IMR-90 (cell line): ENCODE measurements around the gene ATP9B. TPM values are rescaled to one million over a fixed set of nuclear protein-coding genes. Genes with fewer than 3 reads are reported as not detected.

Experiments used
- ATAC-seq: fragments of 200-7000 bp; cut with Tn5 transposase; 2 replicates; pipeline ENCODE4 v1.9.1; 2020; ENCODE audit warnings: low read depth, mild to moderate bottlenecking, moderate library complexity
- BruUV-seq: library from RNA; stranded (reverse); fragments of 400-500 nt; replicated peaks from 2 replicates; lab custom pipeline; 2021; lab: Mats Ljungman, UMichigan
- CTCF ChIA-PET: fragments of 300-600 bp; formaldehyde crosslinking; extraction: SDS; loops from one replicate; lab custom pipeline; 2021; ENCODE audit warnings: antibody characterized with exemption; lab: Yijun Ruan, JAX
- POLR2A ChIA-PET: fragments of 300-600 bp; sonication (Branson Sonifier 250); formaldehyde crosslinking; loops from one replicate; lab custom pipeline; 2022; ENCODE audit warnings: antibody characterized with exemption; ENCODE audit not compliant: unreplicated experiment; lab: Charles Lee
- DNase-seq: peaks from one replicate; pipeline ENCODE4 v3.0.0; 2013
- H2AFZ ChIP-seq: replicated peaks from 2 replicates; pipeline ENCODE3; 2013; ENCODE audit warnings: low read length, mild to moderate bottlenecking; ENCODE audit not compliant: poor library complexity
- H2AK5ac ChIP-seq: 2 replicates; pipeline ENCODE4 v1.6.1; 2013; ENCODE audit warnings: low read depth, low read length, inconsistent platforms
- H2AK9ac ChIP-seq: replicated peaks from 2 replicates; pipeline ENCODE3; 2013; ENCODE audit warnings: mild to moderate bottlenecking, low read depth, low read length, moderate library complexity; ENCODE audit not compliant: poor library complexity
- H2BK120ac ChIP-seq: 2 replicates; pipeline ENCODE4 v1.6.1; 2013; ENCODE audit warnings: low read depth, low read length, inconsistent platforms
- H2BK15ac ChIP-seq: 3 replicates; pipeline ENCODE4 v1.6.1; 2013; ENCODE audit warnings: low read depth, low read length, inconsistent platforms
- H2BK20ac ChIP-seq: 2 replicates; pipeline ENCODE4 v1.6.1; 2013; ENCODE audit warnings: low read depth, mild to moderate bottlenecking, inconsistent platforms, low read length, moderate library complexity
- H2BK5ac ChIP-seq: 2 replicates; pipeline ENCODE4 v1.6.1; 2013; ENCODE audit warnings: mild to moderate bottlenecking, low read depth, low read length, inconsistent platforms; ENCODE audit not compliant: poor library complexity, severe bottlenecking
- H3K14ac ChIP-seq: replicated peaks from 2 replicates; pipeline ENCODE4 v1.6.1; 2013; ENCODE audit warnings: low read depth, low read length, inconsistent platforms
- H3K18ac ChIP-seq: 2 replicates; pipeline ENCODE4 v1.6.1; 2013; ENCODE audit warnings: low read depth, low read length, control low read depth
- H3K23ac ChIP-seq: 2 replicates; pipeline ENCODE4 v1.6.1; 2013; ENCODE audit warnings: low read depth, low read length, inconsistent platforms
- H3K27ac ChIP-seq: 2 replicates; pipeline ENCODE4 v1.5.1; 2013; ENCODE audit warnings: mild to moderate bottlenecking, control low read depth, low read length; ENCODE audit not compliant: insufficient read depth
- H3K27me3 ChIP-seq: 2 replicates; pipeline ENCODE4 v1.6.1; 2013; ENCODE audit warnings: low read length; ENCODE audit not compliant: control insufficient read depth, insufficient read depth
- H3K36me3 ChIP-seq: 2 replicates; pipeline ENCODE4 v1.6.1; 2013; ENCODE audit warnings: low read length, mixed read lengths; ENCODE audit not compliant: control insufficient read depth, insufficient read depth
- H3K4ac ChIP-seq: 2 replicates; pipeline ENCODE4 v1.6.1; 2013; ENCODE audit warnings: low read depth, low read length, inconsistent platforms
- H3K4me1 ChIP-seq: 2 replicates; pipeline ENCODE4 v1.6.1; 2013; ENCODE audit warnings: low read length, mixed read lengths; ENCODE audit not compliant: control insufficient read depth, insufficient read depth
- H3K4me2 ChIP-seq: 2 replicates; pipeline ENCODE4 v1.6.1; 2013; ENCODE audit warnings: low read depth, mild to moderate bottlenecking, control low read depth, low read length, moderate library complexity
- H3K4me3 ChIP-seq: 2 replicates; pipeline ENCODE4 v1.5.1; 2013; ENCODE audit warnings: low read depth, mild to moderate bottlenecking, control low read depth, low read length, moderate library complexity; ENCODE audit not compliant: insufficient read depth
- H3K56ac ChIP-seq: 2 replicates; pipeline ENCODE4 v1.6.1; 2013; ENCODE audit warnings: low read length, inconsistent platforms; ENCODE audit not compliant: insufficient read depth; ENCODE audit errors: extremely low read depth
- H3K79me1 ChIP-seq, 2 experiments: 2 replicates each; pipeline ENCODE4 v1.6.1; 2013; ENCODE audit warnings: low read length in 2 of 2, inconsistent platforms in 1 of 2, low read depth in 1 of 2
- H3K9ac ChIP-seq: 2 replicates; pipeline ENCODE4 v1.6.1; 2013; ENCODE audit warnings: low read depth, low read length, control low read depth
- H3K9me1 ChIP-seq: 2 replicates; pipeline ENCODE4 v1.6.1; 2013; ENCODE audit warnings: low read length, inconsistent platforms; ENCODE audit not compliant: insufficient read depth
- H3K9me3 ChIP-seq: 2 replicates; pipeline ENCODE4 v1.6.1; 2013; ENCODE audit warnings: low read length; ENCODE audit not compliant: control insufficient read depth, insufficient read depth
- H4K20me1 ChIP-seq: 2 replicates; pipeline ENCODE4 v1.6.1; 2013; ENCODE audit warnings: low read length, inconsistent platforms; ENCODE audit not compliant: insufficient read depth
- H4K5ac ChIP-seq: 2 replicates; pipeline ENCODE4 v1.6.1; 2013; ENCODE audit warnings: mild to moderate bottlenecking, low read depth, low read length, control low read depth
- H4K8ac ChIP-seq, 2 experiments: 2 replicates each; pipeline ENCODE4 v1.6.1; 2013; ENCODE audit warnings: low read depth in 2 of 2, low read length in 2 of 2, control low read depth in 1 of 2, inconsistent platforms in 1 of 2
- H4K91ac ChIP-seq: 2 replicates; pipeline ENCODE4 v1.6.1; 2013; ENCODE audit warnings: low read depth, low read length, inconsistent platforms; ENCODE audit not compliant: insufficient read depth
- BHLHE40 ChIP-seq: fragments of 150-350 bp; IDR thresholded peaks from 2 replicates; pipeline ENCODE4 v1.6.1; 2016; ENCODE audit warnings: mild to moderate bottlenecking, low read depth, low read length
- CEBPB ChIP-seq: IDR thresholded peaks from 2 replicates; pipeline ENCODE4 v1.6.1; 2012; ENCODE audit warnings: low read depth, low read length, improper control_type of control experiment
- CHD1 ChIP-seq: IDR thresholded peaks from 2 replicates; pipeline ENCODE4 v1.6.1; 2012; ENCODE audit warnings: low read depth, low read length, improper control_type of control experiment
- FOS ChIP-seq: fragments of 150-350 bp; IDR thresholded peaks from 2 replicates; pipeline ENCODE4 v1.6.1; 2016; ENCODE audit warnings: low read depth, low read length
- MAFK ChIP-seq: IDR thresholded peaks from 2 replicates; pipeline ENCODE4 v1.6.1; 2012; ENCODE audit warnings: low read depth, low read length, improper control_type of control experiment
- MAZ ChIP-seq: IDR thresholded peaks from 2 replicates; pipeline ENCODE4 v1.6.1; 2012; ENCODE audit warnings: low read depth, mild to moderate bottlenecking, low read length, improper control_type of control experiment, moderate library complexity, borderline replicate concordance
- MXI1 ChIP-seq: IDR thresholded peaks from 2 replicates; pipeline ENCODE4 v1.6.1; 2012; ENCODE audit warnings: low read depth, mild to moderate bottlenecking, low read length, moderate library complexity, borderline replicate concordance
- NFE2L2 ChIP-seq: fragments of 150-350 bp; IDR thresholded peaks from 2 replicates; pipeline ENCODE4 v1.6.1; 2016; ENCODE audit warnings: low read depth, mild to moderate bottlenecking, low read length
- POLR2A ChIP-seq: IDR thresholded peaks from 2 replicates; pipeline ENCODE4 v1.6.1; 2012; ENCODE audit warnings: mild to moderate bottlenecking, low read depth, low read length
- RAD21 ChIP-seq: IDR thresholded peaks from 2 replicates; pipeline ENCODE4 v1.6.1; 2012; ENCODE audit warnings: low read length, improper control_type of control experiment
- RCOR1 ChIP-seq: IDR thresholded peaks from 2 replicates; pipeline ENCODE4 v1.6.1; 2012; ENCODE audit warnings: mild to moderate bottlenecking, low read length, improper control_type of control experiment; ENCODE audit not compliant: insufficient replicate concordance
- RFX5 ChIP-seq: IDR thresholded peaks from 2 replicates; pipeline ENCODE4 v1.8.0; 2012; ENCODE audit warnings: low read depth, mild to moderate bottlenecking, low read length, moderate library complexity
- SMC3 ChIP-seq: fragments of 150-350 bp; IDR thresholded peaks from 2 replicates; pipeline ENCODE4 v1.6.1; 2016; ENCODE audit warnings: low read depth, mild to moderate bottlenecking, antibody characterized with exemption, low read length, moderate library complexity
- WGBS, 2 experiments: methylation state at CpG; one replicate each; pipeline versions ENCODE4 v1.1.5 to v1.1.7; 2013; ENCODE audit warnings: missing lambda C conversion rate in 2 of 2; ENCODE audit not compliant: insufficient read length in 1 of 2; ENCODE audit errors: extremely low coverage in 2 of 2; 5-methylcytosine and 5-hydroxymethylcytosine counted together
- dilution Hi-C: fragments of 300-500 bp; cut with HindIII; formaldehyde crosslinking; loops from one replicate; pipeline ENCODE4 v1.14.3; 2018; ENCODE audit warnings: low sequenced_read_pairs; ENCODE audit not compliant: unreplicated experiment
- in situ Hi-C: fragments of 300-500 bp; cut with MboI; formaldehyde crosslinking; loops from 3 replicates; pipeline ENCODE4 v1.14.3; 2019; ENCODE audit warnings: low sequenced_read_pairs, inconsistent platforms, mixed read lengths
- intact Hi-C: fragments of 100-400 bp; cut with micrococcal nuclease; formaldehyde crosslinking; loops from 2 replicates; pipeline ENCODE4 v1.10.0; 2022
- polyA plus RNA-seq, 3 experiments: library from polyadenylated mRNA; depleted of rRNA; stranded (reverse); fragments of >200 nt; gene quantifications; 2 replicates each; pipeline ENCODE4 v1.2.3, GENCODE V29; 2012; ENCODE audit warnings: low replicate concordance in 1 of 3
- total RNA-seq: library from RNA; depleted of rRNA; stranded (reverse); fragments of >200 nt; gene quantifications from 2 replicates; pipeline ENCODE4 v1.2.3, GENCODE V29; 2012
- TF ChIP-seq, protein P1 (sequence below): conservative IDR thresholded peaks from 2 replicates; pipeline ENCODE4 v1.5.1; 2012; ENCODE audit warnings: mild to moderate bottlenecking, low read depth, low read length, improper control_type of control experiment
- TF ChIP-seq, protein P2 (sequence below): fragments of 150-350 bp; IDR thresholded peaks from 2 replicates; pipeline ENCODE4 v1.6.1; 2017; ENCODE audit warnings: mild to moderate bottlenecking, antibody characterized with exemption, low read length, low read depth

Gene ATP9B
- total and polyA plus RNA-seq, 2 of the 4 experiments (the other 2 are of a cell fraction): 11.0 to 11.5 TPM

GRCh38 chr18:79396431-79397246 is 327.4 kb downstream of the ATP9B start:
- no peak overlapping the region for H3K18ac ChIP-seq
- H3K23ac ChIP-seq: no peak overlapping the region
- H2AFZ ChIP-seq: peak overlapping the region; percentile 81
- no peak overlapping the region for H2BK120ac ChIP-seq
- no peak overlapping the region for H3K27ac ChIP-seq
- POLR2A ChIA-PET: no interaction called here
- peak overlapping the region; percentile 8; the same call in 1 of the 2 replicates for H3K4me2 ChIP-seq
- H3K27me3 ChIP-seq: peaks cover 14% of the 10 kb centered on the region
- peak; percentile 33 for ATAC-seq
- H4K8ac ChIP-seq: no peak overlapping the region
- H3K56ac ChIP-seq: no peak overlapping the region
- H2BK15ac ChIP-seq: no peak overlapping the region
- peaks cover 5% of the 10 kb centered on the region for H3K4me1 ChIP-seq
- no peak overlapping the region for H2BK5ac ChIP-seq
- no peak overlapping the region for H2BK20ac ChIP-seq
- WGBS, 2 experiments: 0% methylated on average over 12 of the region's 68 CpGs; no CpG with 5 or more reads in 1 of the 2 experiments
- H3K4ac ChIP-seq: no peak overlapping the region
- H3K79me1 ChIP-seq: no peaks in the 10 kb centered on the region
- CTCF ChIA-PET: interaction anchor here (0.6 kb wide), 2 partner anchors 12 to 206 kb away, joined by 3 to 4 read pairs; no protein-coding TSS in a partner anchor
- no peaks in the 10 kb centered on the region for H3K9me1 ChIP-seq
- H4K5ac ChIP-seq: no peak overlapping the region
- BruUV-seq: no TSS peak
- H2AK9ac ChIP-seq: no peak overlapping the region
- no peaks in the 10 kb centered on the region for H3K9me3 ChIP-seq
- no peaks in the 10 kb centered on the region for H4K20me1 ChIP-seq
- in situ Hi-C loops: no loop called here
- H4K91ac ChIP-seq: no peak overlapping the region
- no peaks in the 10 kb centered on the region for H3K36me3 ChIP-seq
- dilution Hi-C loops: no loop called here
- no peak overlapping the region for H3K14ac ChIP-seq
- DNase-seq: peak; percentile 26
- H3K4me3 ChIP-seq: no peak overlapping the region; the same call in 1 of the 2 replicates
- intact Hi-C loops: no loop called here
- no peak overlapping the region for H2AK5ac ChIP-seq
- no peak overlapping the region for H3K9ac ChIP-seq
- no peak for TF ChIP-seq SMC3
- TF ChIP-seq CEBPB: no peak
- no peak for TF ChIP-seq BHLHE40
- no peak for TF ChIP-seq NFE2L2
- TF ChIP-seq, protein P1, sequence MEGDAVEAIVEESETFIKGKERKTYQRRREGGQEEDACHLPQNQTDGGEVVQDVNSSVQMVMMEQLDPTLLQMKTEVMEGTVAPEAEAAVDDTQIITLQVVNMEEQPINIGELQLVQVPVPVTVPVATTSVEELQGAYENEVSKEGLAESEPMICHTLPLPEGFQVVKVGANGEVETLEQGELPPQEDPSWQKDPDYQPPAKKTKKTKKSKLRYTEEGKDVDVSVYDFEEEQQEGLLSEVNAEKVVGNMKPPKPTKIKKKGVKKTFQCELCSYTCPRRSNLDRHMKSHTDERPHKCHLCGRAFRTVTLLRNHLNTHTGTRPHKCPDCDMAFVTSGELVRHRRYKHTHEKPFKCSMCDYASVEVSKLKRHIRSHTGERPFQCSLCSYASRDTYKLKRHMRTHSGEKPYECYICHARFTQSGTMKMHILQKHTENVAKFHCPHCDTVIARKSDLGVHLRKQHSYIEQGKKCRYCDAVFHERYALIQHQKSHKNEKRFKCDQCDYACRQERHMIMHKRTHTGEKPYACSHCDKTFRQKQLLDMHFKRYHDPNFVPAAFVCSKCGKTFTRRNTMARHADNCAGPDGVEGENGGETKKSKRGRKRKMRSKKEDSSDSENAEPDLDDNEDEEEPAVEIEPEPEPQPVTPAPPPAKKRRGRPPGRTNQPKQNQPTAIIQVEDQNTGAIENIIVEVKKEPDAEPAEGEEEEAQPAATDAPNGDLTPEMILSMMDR: peak; percentile 20; the same call in 1 of the 2 replicates
- no peak for TF ChIP-seq CHD1
- TF ChIP-seq RFX5: no peak
- TF ChIP-seq, protein P2, sequence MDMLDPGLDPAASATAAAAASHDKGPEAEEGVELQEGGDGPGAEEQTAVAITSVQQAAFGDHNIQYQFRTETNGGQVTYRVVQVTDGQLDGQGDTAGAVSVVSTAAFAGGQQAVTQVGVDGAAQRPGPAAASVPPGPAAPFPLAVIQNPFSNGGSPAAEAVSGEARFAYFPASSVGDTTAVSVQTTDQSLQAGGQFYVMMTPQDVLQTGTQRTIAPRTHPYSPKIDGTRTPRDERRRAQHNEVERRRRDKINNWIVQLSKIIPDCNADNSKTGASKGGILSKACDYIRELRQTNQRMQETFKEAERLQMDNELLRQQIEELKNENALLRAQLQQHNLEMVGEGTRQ: 0 out of 2 replicates have a peak, but pooled peaks have one; percentile 7
- TF ChIP-seq MAZ: no peak
- TF ChIP-seq RAD21: peak; percentile 35
- no peak for TF ChIP-seq FOS
- TF ChIP-seq RCOR1: no peak
- no peak for TF ChIP-seq POLR2A
- no peak for TF ChIP-seq MAFK
- no peak for TF ChIP-seq MXI1
